Brain microvascular endothelial cell (primary cell): ENCODE measurements around the gene AUH.

ENCODE experiments used
- DNase-seq: peaks from one replicate; pipeline ENCODE4 v3.0.0-alpha.2; 2020
- H3K27ac ChIP-seq: fragments of 250-450 bp; sonication (Bioruptor Pico); 2 replicates; pipeline ENCODE4 v1.5.1; 2020; ENCODE audit warnings: mild to moderate bottlenecking, moderate library complexity
- H3K27me3 ChIP-seq: fragments of 250-450 bp; sonication (Bioruptor Pico); replicated peaks from 2 replicates; pipeline ENCODE4 v1.5.1; 2020; ENCODE audit warnings: mild to moderate bottlenecking
- H3K36me3 ChIP-seq: fragments of 250-450 bp; sonication (Bioruptor Pico); replicated peaks from 2 replicates; pipeline ENCODE4 v1.5.1; 2020; ENCODE audit warnings: mild to moderate bottlenecking
- H3K4me3 ChIP-seq: 2 replicates; pipeline ENCODE4 v1.5.1; 2011; ENCODE audit warnings: low read depth, mild to moderate bottlenecking, control low read depth, low read length, moderate library complexity
- in situ Hi-C: cut with HindIII; loops from 2 replicates; pipeline ENCODE4 v1.10.0; 2017; ENCODE audit warnings: low sequenced_read_pairs, low pct_ligation_motif_present
- TF ChIP-seq, protein P1 (sequence below): IDR thresholded peaks from 2 replicates; pipeline ENCODE4 v1.5.1; 2011; ENCODE audit warnings: low read depth, mild to moderate bottlenecking, moderate library complexity, low read length, control low read depth, inconsistent platforms; ENCODE audit errors: missing control alignments

Gene AUH

DNA sequence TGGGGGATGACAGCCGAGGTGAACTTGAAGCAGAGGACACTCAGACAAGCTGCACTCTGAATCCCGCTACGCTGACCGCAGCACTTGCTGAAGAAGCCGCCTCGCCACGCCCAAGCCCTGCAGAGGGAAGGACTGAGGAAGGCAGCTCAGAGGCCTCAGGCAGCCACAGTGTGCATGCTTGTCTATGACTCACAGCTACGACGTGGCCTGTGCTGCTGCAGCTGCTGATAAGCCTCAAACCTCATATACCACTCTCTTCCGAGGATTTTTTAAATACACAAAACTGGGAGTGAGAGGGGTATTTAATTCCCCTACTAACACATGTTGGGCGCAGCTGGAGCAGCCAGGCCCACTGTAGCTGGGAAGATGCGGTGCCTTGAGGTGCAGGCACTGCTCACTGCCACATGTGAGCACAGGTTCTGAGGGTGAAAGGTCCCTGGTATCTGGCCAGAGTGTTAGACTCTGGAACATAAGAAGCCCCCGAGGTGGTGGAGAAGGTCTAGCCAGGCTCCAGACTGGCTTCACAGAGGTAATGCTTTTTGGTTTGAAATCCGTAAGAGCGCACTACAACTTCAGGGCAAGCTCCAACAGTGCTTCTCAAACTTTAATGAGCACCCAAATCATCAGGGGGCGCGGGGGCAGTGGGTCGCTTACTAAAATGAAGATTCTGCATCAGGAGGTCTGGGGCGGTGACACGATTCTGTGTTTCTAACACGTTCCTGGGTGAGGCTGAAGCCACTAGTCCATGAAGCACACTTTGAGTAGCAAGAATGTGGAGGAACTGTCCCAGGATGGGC is 196.8 kb downstream of the AUH start:
- no peak overlapping the region for H3K4me3 ChIP-seq
- peak overlapping the region; percentile 77 for H3K27ac ChIP-seq
- no peaks in the 10 kb centered on the region for H3K27me3 ChIP-seq
- TF ChIP-seq, protein P1, sequence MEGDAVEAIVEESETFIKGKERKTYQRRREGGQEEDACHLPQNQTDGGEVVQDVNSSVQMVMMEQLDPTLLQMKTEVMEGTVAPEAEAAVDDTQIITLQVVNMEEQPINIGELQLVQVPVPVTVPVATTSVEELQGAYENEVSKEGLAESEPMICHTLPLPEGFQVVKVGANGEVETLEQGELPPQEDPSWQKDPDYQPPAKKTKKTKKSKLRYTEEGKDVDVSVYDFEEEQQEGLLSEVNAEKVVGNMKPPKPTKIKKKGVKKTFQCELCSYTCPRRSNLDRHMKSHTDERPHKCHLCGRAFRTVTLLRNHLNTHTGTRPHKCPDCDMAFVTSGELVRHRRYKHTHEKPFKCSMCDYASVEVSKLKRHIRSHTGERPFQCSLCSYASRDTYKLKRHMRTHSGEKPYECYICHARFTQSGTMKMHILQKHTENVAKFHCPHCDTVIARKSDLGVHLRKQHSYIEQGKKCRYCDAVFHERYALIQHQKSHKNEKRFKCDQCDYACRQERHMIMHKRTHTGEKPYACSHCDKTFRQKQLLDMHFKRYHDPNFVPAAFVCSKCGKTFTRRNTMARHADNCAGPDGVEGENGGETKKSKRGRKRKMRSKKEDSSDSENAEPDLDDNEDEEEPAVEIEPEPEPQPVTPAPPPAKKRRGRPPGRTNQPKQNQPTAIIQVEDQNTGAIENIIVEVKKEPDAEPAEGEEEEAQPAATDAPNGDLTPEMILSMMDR = no peak
- peak; percentile 99 for DNase-seq
- in situ Hi-C loops = no loop called here
- H3K36me3 ChIP-seq = no peaks in the 10 kb centered on the region
